ENCODE measurements around the gene FAM110A.

GRCh38 chr20:830011-830521, 3.4 kb upstream of the FAM110A start:
- no peak for TF ChIP-seq FOXK2 (IDR thresholded peaks at IDR 0.05)
- TF ChIP-seq HDGF (IDR thresholded peaks at IDR 0.05; ENCODE audit: borderline replicate concordance), result no peak
- no peak for TF ChIP-seq BHLHE40 (IDR thresholded peaks at IDR 0.05; ENCODE audit: borderline replicate concordance)
- no peak for TF ChIP-seq ZNF384 (IDR thresholded peaks at IDR 0.05)

Data from HEK293T (cell line).